ENCODE measurements around the gene THADA. TPM values are rescaled to one million over a fixed set of nuclear protein-coding genes. Genes with fewer than 3 reads are reported as not detected.

THADA gene
- total RNA-seq, 1 experiment from 2014 or later, result 27.5 TPM

- TF ChIP-seq RORB (CRISPR knock-in tag; IDR thresholded peaks at IDR 0.05) (no peak), PREB (CRISPR knock-in tag; IDR thresholded peaks at IDR 0.05; ENCODE audit: borderline replicate concordance) (no peak), SP1 (CRISPR knock-in tag; conservative IDR thresholded peaks at IDR 0.05) (no peak), PRRX2 (CRISPR knock-in tag; IDR thresholded peaks at IDR 0.05) (no peak)
Observed at GRCh38 chr2:43515807-43516497, 79.9 kb downstream of the THADA start (continued).

- ChIA-PET CTCF (no interaction called here), POLR2A (no interaction called here)
- Mint-ChIP-seq H3K9me3 (peaks cover 7% of the 10 kb centered on the region; the same call in 1 of the 2 replicates), H3K27ac (no peak overlapping the region), H3K27me3 (ENCODE audit: low read depth) (no peaks in the 10 kb centered on the region), H3K36me3 (peaks cover 7% of the 10 kb centered on the region), H3K4me3 (no peak overlapping the region), H3K4me1 (peaks cover 12% of the 10 kb centered on the region)
- TF ChIP-seq CTCF (IDR thresholded peaks at IDR 0.05), result no peak
- no peak for TF ChIP-seq E2F1 (CRISPR knock-in tag; IDR thresholded peaks at IDR 0.05)
- no peak for TF ChIP-seq USF2 (CRISPR knock-in tag; IDR thresholded peaks at IDR 0.05)
- no peak for TF ChIP-seq TCF7 (CRISPR knock-in tag; IDR thresholded peaks at IDR 0.05; ENCODE audit: low read depth)
- TF ChIP-seq CREB1 (CRISPR knock-in tag; IDR thresholded peaks at IDR 0.05), result no peak
- no peak for TF ChIP-seq IRF2 (CRISPR knock-in tag; IDR thresholded peaks at IDR 0.05; ENCODE audit: borderline replicate concordance, low read depth)
- TF ChIP-seq ATF2 (CRISPR knock-in tag; IDR thresholded peaks at IDR 0.05; ENCODE audit: borderline replicate concordance, low read depth), result no peak
- no peak for TF ChIP-seq ATF6 (CRISPR knock-in tag; IDR thresholded peaks at IDR 0.05)
- no peak for TF ChIP-seq ZNF416 (CRISPR knock-in tag; IDR thresholded peaks at IDR 0.05)
- no peak for TF ChIP-seq RORB (CRISPR knock-in tag; IDR thresholded peaks at IDR 0.05)
- no peak for TF ChIP-seq NR3C1 (CRISPR knock-in tag; conservative IDR thresholded peaks at IDR 0.05; ENCODE audit: low read depth)
- no peak for TF ChIP-seq PREB (CRISPR knock-in tag; IDR thresholded peaks at IDR 0.05; ENCODE audit: borderline replicate concordance)
- TF ChIP-seq ZSCAN18 (CRISPR knock-in tag; IDR thresholded peaks at IDR 0.05), result no peak
- TF ChIP-seq NR2C2 (CRISPR knock-in tag; IDR thresholded peaks at IDR 0.05), result no peak
- no peak for TF ChIP-seq STAT6 (CRISPR knock-in tag; conservative IDR thresholded peaks at IDR 0.05; ENCODE audit: low read depth)
- TF ChIP-seq ELF4 (CRISPR knock-in tag; IDR thresholded peaks at IDR 0.05; ENCODE audit: low read depth), result no peak
- TF ChIP-seq ZNF423 (CRISPR knock-in tag; IDR thresholded peaks at IDR 0.05), result no peak
- TF ChIP-seq MAX (CRISPR knock-in tag; IDR thresholded peaks at IDR 0.05), result no peak
- ATAC-seq (no peak), DNase-seq (ENCODE audit: low spot score) (no peak)
Observed at GRCh38 chr2:43515248-43515647, 80.6 kb downstream of the THADA start.
